ENCODE data around the gene GOLGA1. TPM values are rescaled to one million over a fixed set of nuclear protein-coding genes. Genes with fewer than 3 reads are reported as not detected.

The GOLGA1 gene
- total and polyA plus RNA-seq, 2 donors, result 7.3 to 9.5 TPM

DNA sequence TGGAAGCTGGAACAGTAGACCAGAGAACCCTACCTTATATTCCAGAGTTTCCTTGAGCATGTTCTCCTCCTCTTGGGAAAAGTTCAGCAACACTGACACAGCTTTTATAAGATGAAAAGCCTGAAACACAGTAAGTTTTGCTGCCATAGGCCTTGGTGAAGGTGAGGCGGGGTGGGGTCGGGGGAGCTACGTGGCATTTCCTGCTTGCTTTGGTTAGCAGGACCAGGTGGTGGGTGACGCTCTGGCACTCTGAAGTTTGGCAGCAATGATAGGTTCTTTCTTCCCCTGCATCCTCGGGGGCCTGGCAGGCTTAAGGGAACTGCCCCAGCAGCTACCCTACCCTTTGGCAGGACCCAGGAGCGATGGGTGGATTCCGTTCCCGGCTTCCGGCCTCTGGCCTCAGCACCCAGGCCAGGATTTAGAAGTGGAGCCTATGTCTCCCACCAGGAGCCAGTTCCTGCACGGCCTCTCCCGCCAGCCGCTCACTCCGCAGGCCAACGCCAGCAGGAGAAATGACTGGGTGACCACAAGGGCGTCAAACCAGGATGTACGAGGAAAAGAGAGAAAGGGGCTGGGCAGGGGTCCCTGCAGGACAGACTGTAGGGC lies 59.6 kb downstream of the GOLGA1 start:
- H3K4me1 ChIP-seq (ENCODE audit: control insufficient read depth in 2 of 2, insufficient read depth in 2 of 2, low read length in 2 of 2), result peaks cover 4 to 29% of the 10 kb centered on the region in 2 donors
- H3K36me3 ChIP-seq (ENCODE audit: control insufficient read depth in 2 of 2, insufficient read depth in 2 of 2, low read length in 1 of 2), result peaks cover 41 to 55% of the 10 kb centered on the region in 2 donors
- H3K4me3 ChIP-seq (ENCODE audit: low read length in 2 of 2), result no peak overlapping the region
- WGBS, result 82% methylated on average over 16 of the region's 16 CpGs
- peaks cover 0 to 14% of the 10 kb centered on the region in 2 donors for H3K27me3 ChIP-seq (ENCODE audit: control insufficient read depth in 2 of 2, insufficient read depth in 1 of 2, low read length in 1 of 2)
- peak in 3 of 9 donors; percentile 21 to 62 (median 32) for DNase-seq (ENCODE audit: low read depth in 6 of 9, low spot score in 9 of 9)
- no peak overlapping the region for H3K27ac ChIP-seq (ENCODE audit: low read depth in 1 of 2, low read length in 1 of 2)
- H3K9me3 ChIP-seq (ENCODE audit: control insufficient read depth in 2 of 2, insufficient read depth in 1 of 2, low read length in 1 of 2), result no peaks in the 10 kb centered on the region

DNA sequence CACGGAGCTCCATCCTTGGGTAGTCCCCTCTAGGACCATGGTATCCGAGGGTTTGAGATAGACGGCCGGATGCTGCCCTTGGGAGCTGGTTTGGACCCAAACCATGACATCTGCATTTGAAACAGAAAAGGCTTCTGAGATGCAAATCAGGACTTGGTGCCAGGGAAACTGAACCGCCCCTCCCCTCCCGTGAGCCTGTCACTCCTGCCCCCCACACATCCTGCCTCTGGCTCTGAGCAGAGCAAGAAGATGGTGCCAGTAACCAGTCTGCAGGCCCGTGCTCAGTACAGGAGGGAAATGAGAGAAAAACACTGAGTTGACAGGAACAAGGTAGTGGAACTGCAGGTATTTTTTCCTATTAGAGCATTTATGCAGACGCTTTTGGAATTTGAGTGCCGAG lies 60.4 kb downstream of the GOLGA1 start:
- peaks cover 41 to 61% of the 10 kb centered on the region in 2 donors for H3K36me3 ChIP-seq (ENCODE audit: control insufficient read depth in 2 of 2, insufficient read depth in 2 of 2, low read length in 1 of 2)
- WGBS, result 84% methylated on average over 9 of the region's 9 CpGs
- DNase-seq (ENCODE audit: low read depth in 6 of 9, low spot score in 9 of 9), result peak in 1 of 9 donors; percentile 39

DNA sequence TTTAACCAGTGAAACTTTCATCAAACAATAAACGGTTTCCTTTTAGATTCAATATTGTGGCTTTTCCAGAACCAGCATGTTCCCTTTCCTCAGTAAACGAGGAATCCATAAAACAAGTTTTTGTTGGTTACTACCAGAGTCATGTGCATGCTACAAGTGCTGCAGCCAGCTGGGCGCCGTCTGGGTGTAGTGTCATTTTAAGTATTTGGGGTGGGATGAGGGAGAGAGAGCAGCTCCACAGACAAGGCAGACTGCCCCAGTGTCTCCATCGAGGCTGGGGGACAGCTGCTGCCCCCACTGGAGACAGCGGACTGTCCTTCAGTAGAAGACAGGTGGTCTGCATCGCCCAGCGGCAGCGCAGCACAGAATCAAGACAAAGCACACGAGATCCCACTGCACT lies 61.7 kb downstream of the GOLGA1 start:
- Histone ChIP-seq H3K4me3 (ENCODE audit: low read length in 2 of 2) (no peak overlapping the region), H3K9me3 (ENCODE audit: control insufficient read depth in 2 of 2, insufficient read depth in 1 of 2, low read length in 1 of 2) (no peaks in the 10 kb centered on the region), H3K27ac (ENCODE audit: low read depth in 1 of 2, low read length in 1 of 2) (no peak overlapping the region), H3K27me3 (ENCODE audit: control insufficient read depth in 2 of 2, insufficient read depth in 1 of 2, low read length in 1 of 2) (peaks cover 0 to 11% of the 10 kb centered on the region in 2 donors), H3K4me1 (ENCODE audit: control insufficient read depth in 2 of 2, insufficient read depth in 2 of 2, low read length in 2 of 2) (peaks cover 8 to 32% of the 10 kb centered on the region in 2 donors), H3K36me3 (ENCODE audit: control insufficient read depth in 2 of 2, insufficient read depth in 2 of 2, low read length in 1 of 2) (peaks cover 44 to 69% of the 10 kb centered on the region in 2 donors)
- no peak for DNase-seq (ENCODE audit: low read depth in 6 of 9, low spot score in 9 of 9)
- WGBS, result 96% methylated on average over 10 of the region's 10 CpGs

More for the DNA sequence above, 60.4 kb downstream of the GOLGA1 start:
- Histone ChIP-seq H3K9me3 (ENCODE audit: control insufficient read depth in 2 of 2, insufficient read depth in 1 of 2, low read length in 1 of 2) (no peaks in the 10 kb centered on the region), H3K27ac (ENCODE audit: low read depth in 1 of 2, low read length in 1 of 2) (no peak overlapping the region), H3K4me3 (ENCODE audit: low read length in 2 of 2) (no peak overlapping the region), H3K4me1 (ENCODE audit: control insufficient read depth in 2 of 2, insufficient read depth in 2 of 2, low read length in 2 of 2) (peaks cover 8 to 32% of the 10 kb centered on the region in 2 donors), H3K27me3 (ENCODE audit: control insufficient read depth in 2 of 2, insufficient read depth in 1 of 2, low read length in 1 of 2) (peaks cover 0 to 11% of the 10 kb centered on the region in 2 donors)

DNA sequence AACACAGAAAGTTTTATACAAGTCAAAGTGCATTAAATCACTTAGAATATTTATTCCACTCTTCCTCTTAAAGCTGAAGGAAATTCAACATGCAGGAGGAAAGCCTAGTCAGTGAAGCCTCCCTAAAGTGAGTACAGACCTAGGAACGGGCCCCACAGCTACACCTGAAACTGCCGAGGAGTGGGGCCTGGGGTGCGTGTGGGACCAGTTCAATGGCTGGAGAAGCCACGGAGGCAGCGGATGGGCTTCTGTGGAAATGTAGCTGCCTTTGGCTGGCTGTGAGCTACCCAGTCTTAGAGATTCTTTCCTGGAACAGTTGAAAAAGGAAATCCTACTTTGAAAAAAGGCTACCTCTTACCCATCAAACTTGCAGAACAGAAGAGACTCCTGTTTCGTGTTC lies 62.4 kb downstream of the GOLGA1 start:
- WGBS, result 96% methylated on average over 6 of the region's 6 CpGs
- H3K4me3 ChIP-seq (ENCODE audit: low read length in 2 of 2), result no peak overlapping the region
- DNase-seq (ENCODE audit: low read depth in 6 of 9, low spot score in 9 of 9), result no peak
- peaks cover 0 to 11% of the 10 kb centered on the region in 2 donors for H3K27me3 ChIP-seq (ENCODE audit: control insufficient read depth in 2 of 2, insufficient read depth in 1 of 2, low read length in 1 of 2)
- no peak overlapping the region for H3K27ac ChIP-seq (ENCODE audit: low read depth in 1 of 2, low read length in 1 of 2)
- H3K36me3 ChIP-seq (ENCODE audit: control insufficient read depth in 2 of 2, insufficient read depth in 2 of 2, low read length in 1 of 2), result peaks cover 50 to 76% of the 10 kb centered on the region in 2 donors
- H3K9me3 ChIP-seq (ENCODE audit: control insufficient read depth in 2 of 2, insufficient read depth in 1 of 2, low read length in 1 of 2), result no peaks in the 10 kb centered on the region
- H3K4me1 ChIP-seq (ENCODE audit: control insufficient read depth in 2 of 2, insufficient read depth in 2 of 2, low read length in 2 of 2), result peaks cover 8 to 32% of the 10 kb centered on the region in 2 donors

- Histone ChIP-seq H3K27ac (ENCODE audit: low read depth in 1 of 2, low read length in 1 of 2) (no peak overlapping the region), H3K27me3 (ENCODE audit: control insufficient read depth in 2 of 2, insufficient read depth in 1 of 2, low read length in 1 of 2) (peaks cover 0 to 11% of the 10 kb centered on the region in 2 donors), H3K4me1 (ENCODE audit: control insufficient read depth in 2 of 2, insufficient read depth in 2 of 2, low read length in 2 of 2) (peaks cover 8 to 32% of the 10 kb centered on the region in 2 donors), H3K36me3 (ENCODE audit: control insufficient read depth in 2 of 2, insufficient read depth in 2 of 2, low read length in 1 of 2) (peaks cover 55 to 78% of the 10 kb centered on the region in 2 donors), H3K4me3 (ENCODE audit: low read length in 2 of 2) (no peak overlapping the region), H3K9me3 (ENCODE audit: control insufficient read depth in 2 of 2, insufficient read depth in 1 of 2, low read length in 1 of 2) (no peaks in the 10 kb centered on the region)
- WGBS, result 97% methylated on average over 1 of the region's 1 CpG
- no peak for DNase-seq (ENCODE audit: low read depth in 6 of 9, low spot score in 9 of 9)
These were observed 62.9 kb downstream of the GOLGA1 start for GRCh38 chr9:124878021-124878420.

DNA sequence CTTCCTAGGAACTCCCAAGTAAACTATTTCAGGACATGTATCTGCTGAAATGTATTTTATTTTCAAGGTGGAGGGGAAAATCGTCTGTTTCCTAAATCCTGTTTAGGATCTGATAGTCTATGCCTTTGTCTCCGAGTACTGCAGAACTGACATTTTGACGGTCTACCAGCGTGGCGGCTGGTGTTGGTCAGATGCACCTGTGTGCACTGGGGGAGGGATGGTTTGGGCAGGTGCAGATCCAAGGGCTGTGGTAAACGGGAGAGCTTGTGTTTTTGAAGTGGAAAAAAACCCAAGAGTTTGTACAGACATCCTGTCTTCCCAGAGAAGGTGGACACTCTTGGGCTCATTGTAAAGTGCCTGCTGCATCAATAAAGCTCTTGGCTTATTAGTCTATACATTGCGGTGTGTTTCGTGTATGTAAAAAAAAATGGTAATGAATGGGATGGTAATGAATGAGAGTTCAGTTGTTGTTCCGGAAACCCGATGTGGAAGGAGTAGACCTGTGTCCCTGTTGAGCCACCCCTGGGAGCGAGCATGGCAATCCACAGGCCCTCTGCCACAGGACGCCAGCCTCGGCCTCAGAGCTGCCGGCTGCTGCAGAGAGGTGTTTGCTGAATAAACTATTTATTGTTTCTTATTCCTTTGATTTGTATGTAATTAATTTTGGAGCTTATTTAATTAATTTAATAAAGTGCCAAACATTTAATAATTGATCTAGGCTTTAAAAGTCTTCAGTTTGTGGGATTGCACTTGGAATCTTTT lies 63.7 kb downstream of the GOLGA1 start:
- peaks cover 0 to 8% of the 10 kb centered on the region in 2 donors for H3K27me3 ChIP-seq (ENCODE audit: control insufficient read depth in 2 of 2, insufficient read depth in 1 of 2, low read length in 1 of 2)
- H3K4me1 ChIP-seq (ENCODE audit: control insufficient read depth in 2 of 2, insufficient read depth in 2 of 2, low read length in 2 of 2), result peaks cover 8 to 32% of the 10 kb centered on the region in 2 donors
- 61% methylated on average over 14 of the region's 14 CpGs for WGBS
- no peak overlapping the region for H3K27ac ChIP-seq (ENCODE audit: low read depth in 1 of 2, low read length in 1 of 2)
- DNase-seq (ENCODE audit: low read depth in 6 of 9, low spot score in 9 of 9), result peak in 2 of 9 donors; percentile 21 to 58
- H3K4me3 ChIP-seq (ENCODE audit: low read length in 2 of 2), result no peak overlapping the region
- peaks cover 52 to 80% of the 10 kb centered on the region in 2 donors for H3K36me3 ChIP-seq (ENCODE audit: control insufficient read depth in 2 of 2, insufficient read depth in 2 of 2, low read length in 1 of 2)
- H3K9me3 ChIP-seq (ENCODE audit: control insufficient read depth in 2 of 2, insufficient read depth in 1 of 2, low read length in 1 of 2), result no peaks in the 10 kb centered on the region

- Histone ChIP-seq H3K36me3 (ENCODE audit: control insufficient read depth in 2 of 2, insufficient read depth in 2 of 2, low read length in 1 of 2) (peaks cover 61 to 76% of the 10 kb centered on the region in 2 donors), H3K27ac (ENCODE audit: low read depth in 1 of 2, low read length in 1 of 2) (no peak overlapping the region), H3K4me1 (ENCODE audit: control insufficient read depth in 2 of 2, insufficient read depth in 2 of 2, low read length in 2 of 2) (peaks cover 19 to 36% of the 10 kb centered on the region in 2 donors), H3K4me3 (ENCODE audit: low read length in 2 of 2) (no peak overlapping the region), H3K27me3 (ENCODE audit: control insufficient read depth in 2 of 2, insufficient read depth in 1 of 2, low read length in 1 of 2) (peaks cover 0 to 5% of the 10 kb centered on the region in 2 donors), H3K9me3 (ENCODE audit: control insufficient read depth in 2 of 2, insufficient read depth in 1 of 2, low read length in 1 of 2) (no peaks in the 10 kb centered on the region)
- 97% methylated on average over 6 of the region's 6 CpGs for WGBS
- DNase-seq (ENCODE audit: low read depth in 6 of 9, low spot score in 9 of 9), result no peak
These were observed 65.4 kb downstream of the GOLGA1 start for GRCh38 chr9:124875501-124875900.

DNA sequence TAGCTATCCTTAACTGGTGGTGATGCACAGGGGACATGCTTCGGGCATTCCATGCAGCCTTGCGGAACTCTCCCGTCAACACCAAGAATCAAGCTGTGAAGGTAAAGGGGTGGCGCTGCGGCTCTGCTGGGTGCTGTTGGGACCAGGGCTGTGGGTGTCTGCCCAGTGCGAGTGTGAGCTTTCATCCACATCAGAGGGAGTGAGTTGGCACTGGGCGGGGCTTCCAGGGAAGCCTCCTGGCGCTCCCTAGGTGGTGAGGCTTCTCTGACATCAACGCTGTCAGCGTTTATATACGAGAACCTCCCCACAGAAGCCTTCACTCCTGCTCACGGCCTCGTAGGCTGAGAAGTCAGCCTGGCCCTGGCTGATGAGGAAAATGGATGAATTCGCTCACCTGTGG lies 67.2 kb downstream of the GOLGA1 start:
- Histone ChIP-seq H3K36me3 (ENCODE audit: control insufficient read depth in 2 of 2, insufficient read depth in 2 of 2, low read length in 1 of 2) (peaks cover 48 to 59% of the 10 kb centered on the region in 2 donors), H3K27ac (ENCODE audit: low read depth in 1 of 2, low read length in 1 of 2) (no peak overlapping the region), H3K9me3 (ENCODE audit: control insufficient read depth in 2 of 2, insufficient read depth in 1 of 2, low read length in 1 of 2) (no peaks in the 10 kb centered on the region), H3K4me1 (ENCODE audit: control insufficient read depth in 2 of 2, insufficient read depth in 2 of 2, low read length in 2 of 2) (peaks cover 22 to 39% of the 10 kb centered on the region in 2 donors), H3K27me3 (ENCODE audit: control insufficient read depth in 2 of 2, insufficient read depth in 1 of 2, low read length in 1 of 2) (peaks cover 0 to 2% of the 10 kb centered on the region in 2 donors), H3K4me3 (ENCODE audit: low read length in 2 of 2) (no peak overlapping the region)
- DNase-seq (ENCODE audit: low read depth in 6 of 9, low spot score in 9 of 9), result no peak
- WGBS, result 96% methylated on average over 14 of the region's 14 CpGs

DNA sequence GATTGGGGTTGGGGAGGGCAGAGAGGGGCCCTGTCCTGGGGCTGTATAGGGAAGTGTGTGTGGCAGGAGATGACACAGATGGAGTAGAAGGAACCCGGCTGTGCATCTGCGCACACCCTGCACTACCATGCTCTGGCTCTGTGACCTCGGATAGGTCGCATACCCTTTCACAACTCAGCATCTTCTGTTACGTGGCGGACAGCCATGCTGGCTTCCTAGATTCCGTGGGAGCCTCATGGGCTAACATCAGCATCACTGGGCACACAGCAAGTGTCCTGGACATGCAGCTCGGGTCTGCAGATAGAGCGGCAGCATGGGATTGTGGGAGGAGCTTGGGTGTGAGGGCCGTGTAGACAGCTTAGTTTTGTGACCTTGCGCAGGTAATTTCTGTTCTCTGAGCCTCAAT lies 69.7 kb downstream of the GOLGA1 start:
- peaks cover 21 to 34% of the 10 kb centered on the region in 2 donors for H3K4me1 ChIP-seq (ENCODE audit: control insufficient read depth in 2 of 2, insufficient read depth in 2 of 2, low read length in 2 of 2)
- H3K27ac ChIP-seq (ENCODE audit: low read depth in 1 of 2, low read length in 1 of 2), result peak overlapping the region in 1 of 2 donors; percentile 15
- H3K9me3 ChIP-seq (ENCODE audit: control insufficient read depth in 2 of 2, insufficient read depth in 1 of 2, low read length in 1 of 2), result no peaks in the 10 kb centered on the region
- no peaks in the 10 kb centered on the region for H3K27me3 ChIP-seq (ENCODE audit: control insufficient read depth in 2 of 2, insufficient read depth in 1 of 2, low read length in 1 of 2)
- H3K4me3 ChIP-seq (ENCODE audit: low read length in 2 of 2), result no peak overlapping the region
- WGBS, result 89% methylated on average over 11 of the region's 11 CpGs
- DNase-seq (ENCODE audit: low read depth in 6 of 9, low spot score in 9 of 9), result no peak
- H3K36me3 ChIP-seq (ENCODE audit: control insufficient read depth in 2 of 2, insufficient read depth in 2 of 2, low read length in 1 of 2), result peaks cover 35 to 38% of the 10 kb centered on the region in 2 donors
